H1 (cell line): ENCODE measurements around the gene DIPK2B. TPM values are rescaled to one million over a fixed set of nuclear protein-coding genes. Genes with fewer than 3 reads are reported as not detected.

Experiments used
- USF2 ChIP-seq: IDR thresholded peaks from 2 replicates; pipeline ENCODE4 v1.6.1; 2011; ENCODE audit warnings: low read length, improper control_type of control experiment
- polyA plus RNA-seq, 7 experiments: library from polyadenylated mRNA; depleted of rRNA in 3 of 7; stranded (reverse) in 5 of 7; unstranded in 2 of 7; fragments of >200 nt in 5 of 7; fragments of 200-250 nt in 2 of 7; gene quantifications; 1 replicate in 5 of 7; 2 replicates in 1 of 7; 4 replicates in 1 of 7; pipeline versions ENCODE4 v1.2.1 to v1.2.3, GENCODE V29; 2011 to 2013; ENCODE audit warnings: missing spikeins in 2 of 7, mixed read lengths in 2 of 7
- total RNA-seq: library from RNA; stranded (reverse); fragmentation: NEBNext Ultra II Directional; extraction: Animal tissue kit (Norgen Biotek cat#: 25700); gene quantifications from 2 replicates; pipeline ENCODE4 v1.2.1, GENCODE V29; 2021

The DIPK2B gene
- total and polyA plus RNA-seq, 2 of the 8 experiments (the other 6 are each of a cell fraction or from before 2014, with no cell fraction given), result not detected

GRCh38 chrX:45165726-45166125 is 35.0 kb downstream of the DIPK2B start (continued):
- TF ChIP-seq USF2, result no peak
